Endothelial cell of umbilical vein (primary cell): ENCODE measurements around the gene RAC2. TPM values are rescaled to one million over a fixed set of nuclear protein-coding genes. Genes with fewer than 3 reads are reported as not detected.
A peak's percentile ranks its signal among the peaks of the same experiment; 100 is the strongest.

ENCODE experiments used
- BruUV-seq: library from RNA; stranded (reverse); fragments of 400-500 nt; replicated peaks from 2 replicates; lab custom pipeline; 2021; lab: Mats Ljungman, UMichigan
- CTCF ChIA-PET: fragments of 300-600, 350-600 bp; sonication (Branson Sonifier 250); formaldehyde crosslinking; loops from one replicate; lab custom pipeline; 2021; ENCODE audit warnings: antibody characterized with exemption, inconsistent platforms; lab: Charles Lee
- POLR2A ChIA-PET: fragments of 300-600, 350-600 bp; sonication (Branson Sonifier 250); formaldehyde crosslinking; loops from one replicate; lab custom pipeline; 2021; ENCODE audit warnings: antibody characterized with exemption, inconsistent platforms; lab: Charles Lee
- DNase-seq: peaks from one replicate; pipeline ENCODE4 v3.0.0-alpha.2; 2011; ENCODE audit warnings: low read depth, low spot score
- FAIRE-seq: peaks from 2 replicates; lab custom pipeline; 2011; peaks lifted over from hg19 to GRCh38; lab: Jason Lieb, UNC
- H2AFZ ChIP-seq: 2 replicates; pipeline ENCODE4 v1.6.0; 2012; ENCODE audit warnings: low read depth, low read length, control low read depth, inconsistent platforms
- H3K27ac ChIP-seq: 2 replicates; pipeline ENCODE4 v1.5.1; 2011; ENCODE audit warnings: low read depth, mild to moderate bottlenecking, control low read depth, low read length, moderate library complexity; ENCODE audit not compliant: insufficient read depth
- H3K27me3 ChIP-seq, 2 experiments: 2 replicates each; pipeline versions ENCODE4 v1.6.0 to v1.6.1; 2011; ENCODE audit warnings: low read length in 2 of 2, mixed read lengths in 1 of 2; ENCODE audit not compliant: control insufficient read depth in 2 of 2, insufficient read depth in 2 of 2
- H3K36me3 ChIP-seq, 2 experiments: 2 replicates in 1 of 2; 3 replicates in 1 of 2; pipeline ENCODE4 v1.5.1; 2011; ENCODE audit warnings: low read length in 2 of 2, mild to moderate bottlenecking in 1 of 2, moderate library complexity in 1 of 2; ENCODE audit not compliant: control insufficient read depth in 2 of 2, insufficient read depth in 2 of 2; ENCODE audit errors: extremely low read depth in 1 of 2
- H3K4me1 ChIP-seq: 3 replicates; pipeline ENCODE4 v1.5.1; 2011; ENCODE audit warnings: mild to moderate bottlenecking, low read length; ENCODE audit not compliant: control insufficient read depth, insufficient read depth; ENCODE audit errors: extremely low read depth
- H3K4me2 ChIP-seq: 2 replicates; pipeline ENCODE4 v1.6.1; 2011; ENCODE audit warnings: low read length, control low read depth, mixed read lengths; ENCODE audit not compliant: insufficient read depth
- H3K4me3 ChIP-seq, 3 experiments: fragments of 200-600 bp in 1 of 3; sonication (generic), shearing (Covaris generic) in 1 of 3; replicated peaks in 1 of 3; 2 replicates each; pipeline ENCODE4 v1.5.1; 2011 to 2016; ENCODE audit warnings: control low read depth in 3 of 3, low read length in 3 of 3, mild to moderate bottlenecking in 2 of 3, inconsistent platforms in 1 of 3, low read depth in 1 of 3, moderate library complexity in 1 of 3; ENCODE audit not compliant: insufficient read depth in 1 of 3
- H3K79me2 ChIP-seq: 2 replicates; pipeline ENCODE4 v1.6.0; 2012; ENCODE audit warnings: low read length, inconsistent platforms; ENCODE audit not compliant: control insufficient read depth, insufficient read depth
- H3K9ac ChIP-seq: replicated peaks from 2 replicates; pipeline ENCODE3; 2011; ENCODE audit warnings: low read length, control low read depth; ENCODE audit not compliant: insufficient read depth; ENCODE audit errors: extremely low read depth
- H3K9me1 ChIP-seq: replicated peaks from 3 replicates; pipeline ENCODE4 v1.6.0; 2011; ENCODE audit warnings: mild to moderate bottlenecking, low read length; ENCODE audit not compliant: control insufficient read depth, insufficient read depth; ENCODE audit errors: extremely low read depth
- H3K9me3 ChIP-seq: replicated peaks from 2 replicates; pipeline ENCODE4 v1.5.1; 2012; ENCODE audit warnings: low read length, inconsistent platforms; ENCODE audit not compliant: control insufficient read depth, insufficient read depth
- H4K20me1 ChIP-seq: replicated peaks from 2 replicates; pipeline ENCODE3; 2011; ENCODE audit warnings: mild to moderate bottlenecking, low read length; ENCODE audit not compliant: control insufficient read depth, insufficient read depth; ENCODE audit errors: extremely low read depth
- CTCF ChIP-seq, 2 donors: IDR thresholded peaks; 1 replicate in 1 of 2; 2 replicates in 1 of 2; pipeline ENCODE4 v1.5.1; 2011; ENCODE audit warnings: low read length in 2 of 2, mild to moderate bottlenecking in 2 of 2, moderate library complexity in 2 of 2, control low read depth in 1 of 2, inconsistent platforms in 1 of 2, low read depth in 1 of 2; ENCODE audit not compliant: insufficient read depth in 1 of 2; ENCODE audit errors: extremely low read depth in 1 of 2
- EZH2 ChIP-seq: IDR thresholded peaks from 2 replicates; pipeline ENCODE4 v1.6.1; 2012; ENCODE audit warnings: borderline replicate concordance, low read depth, mild to moderate bottlenecking, moderate library complexity, low read length, inconsistent platforms; ENCODE audit not compliant: severe bottlenecking
- FOS ChIP-seq: IDR thresholded peaks from 2 replicates; pipeline ENCODE4 v1.6.1; 2011; ENCODE audit warnings: mild to moderate bottlenecking, low read length, moderate library complexity, borderline replicate concordance; ENCODE audit not compliant: insufficient read depth
- GATA2 ChIP-seq: IDR thresholded peaks from 2 replicates; pipeline ENCODE4 v1.7.0; 2011; ENCODE audit warnings: low read depth, mild to moderate bottlenecking, moderate library complexity, mixed read lengths, low read length; ENCODE audit not compliant: insufficient read length, insufficient read depth
- JUN ChIP-seq: IDR thresholded peaks from 2 replicates; pipeline ENCODE4 v1.6.1; 2011; ENCODE audit warnings: borderline replicate concordance, low read depth; ENCODE audit not compliant: insufficient read length, insufficient read depth
- MAX ChIP-seq: IDR thresholded peaks from 2 replicates; pipeline ENCODE4 v1.6.1; 2011; ENCODE audit not compliant: insufficient read depth, insufficient read length
- MYC ChIP-seq: IDR thresholded peaks from one replicate; pipeline ENCODE4 v1.6.1; 2011; ENCODE audit warnings: mild to moderate bottlenecking, low read depth, low read length
- POLR2A ChIP-seq: IDR thresholded peaks from 2 replicates; pipeline ENCODE4 v1.6.1; 2012; ENCODE audit warnings: low read depth, mild to moderate bottlenecking, control low read depth, low read length
- POLR2AphosphoS5 ChIP-seq: IDR thresholded peaks from 2 replicates; pipeline ENCODE4 v1.6.1; 2012; ENCODE audit warnings: low read depth, mild to moderate bottlenecking, control low read depth, low read length, moderate library complexity; ENCODE audit not compliant: insufficient read depth
- dilution Hi-C: fragments of 300-500 bp; cut with MboI; formaldehyde crosslinking; loops from one replicate; pipeline ENCODE4 v1.15.0; 2019; ENCODE audit warnings: low sequenced_read_pairs; ENCODE audit not compliant: extremely low pct_ligation_motif_present
- intact Hi-C: fragments of 100-400 bp; cut with micrococcal nuclease; formaldehyde crosslinking; loops from one replicate; pipeline ENCODE4 v1.10.0; 2022
- polyA plus RNA-seq, 4 experiments: library from polyadenylated mRNA; depleted of rRNA in 3 of 4; stranded (reverse) in 3 of 4; unstranded in 1 of 4; fragments of >200 nt; gene quantifications; 2 replicates each; pipeline versions ENCODE4 v1.2.1 to v1.2.3, GENCODE V29; 2011 to 2012; ENCODE audit warnings: missing spikeins in 1 of 4
- total RNA-seq: library from RNA; stranded (reverse); gene quantifications from 2 replicates; pipeline ENCODE4 v1.2.3, GENCODE V29; 2021

Gene RAC2
- total and polyA plus RNA-seq, 2 donors (not counting 3 experiments of a cell fraction or from before 2014, with no cell fraction given) = 122 to 181 TPM

- ChIA-PET POLR2A (no interaction called here), CTCF (interaction anchor here (1.4 to 1.5 kb wide), 2 partner anchors 33 to 190 kb away, joined by 4 to 6 read pairs; no protein-coding TSS in a partner anchor)
- Histone ChIP-seq H3K27me3 (no peaks in the 10 kb centered on the region), H3K9me1 (no peaks in the 10 kb centered on the region), H3K4me1 (peaks cover 14% of the 10 kb centered on the region), H3K9ac (peak overlapping the region; percentile 56), H3K4me2 (peak overlapping the region; percentile 86), H3K9me3 (peaks cover 6% of the 10 kb centered on the region), H4K20me1 (no peaks in the 10 kb centered on the region), H3K36me3 (no peaks in the 10 kb centered on the region), H3K27ac (peak overlapping the region; percentile 42), H2AFZ (peak overlapping the region; percentile 91), H3K79me2 (no peaks in the 10 kb centered on the region), H3K4me3 (no peak overlapping the region)
- BruUV-seq = no TSS peak
- dilution Hi-C loops = no loop called here
- DNase-seq (no peak), FAIRE-seq (no peak)
- TF ChIP-seq GATA2 (no peak), CTCF (IDR thresholded peaks at IDR 0.05; ENCODE audit: extremely low read depth in 1 of 2, insufficient read depth in 1 of 2, low read depth in 1 of 2, low read length in 2 of 2) (no peak), FOS (no peak), MYC (no peak), EZH2 (no peak), JUN (no peak), MAX (no peak), POLR2A (no peak), POLR2AphosphoS5 (no peak)
- intact Hi-C loops = loop anchor here (1.0 kb wide), 1 partner anchor 191 kb away; no protein-coding TSS in a partner anchor
Measured at GRCh38 chr22:37266581-37267134, 22.6 kb upstream of the RAC2 start.
